ENCODE results near the gene KCNJ9. TPM values are rescaled to one million over a fixed set of nuclear protein-coding genes. Genes with fewer than 3 reads are reported as not detected.
A peak's percentile ranks its signal among the peaks of the same experiment; 100 is the strongest.

KCNJ9 gene
- total RNA-seq, 3 donors from 2014 or later (not counting 1 experiment from before 2014, with no cell fraction given), result not detected

DNA sequence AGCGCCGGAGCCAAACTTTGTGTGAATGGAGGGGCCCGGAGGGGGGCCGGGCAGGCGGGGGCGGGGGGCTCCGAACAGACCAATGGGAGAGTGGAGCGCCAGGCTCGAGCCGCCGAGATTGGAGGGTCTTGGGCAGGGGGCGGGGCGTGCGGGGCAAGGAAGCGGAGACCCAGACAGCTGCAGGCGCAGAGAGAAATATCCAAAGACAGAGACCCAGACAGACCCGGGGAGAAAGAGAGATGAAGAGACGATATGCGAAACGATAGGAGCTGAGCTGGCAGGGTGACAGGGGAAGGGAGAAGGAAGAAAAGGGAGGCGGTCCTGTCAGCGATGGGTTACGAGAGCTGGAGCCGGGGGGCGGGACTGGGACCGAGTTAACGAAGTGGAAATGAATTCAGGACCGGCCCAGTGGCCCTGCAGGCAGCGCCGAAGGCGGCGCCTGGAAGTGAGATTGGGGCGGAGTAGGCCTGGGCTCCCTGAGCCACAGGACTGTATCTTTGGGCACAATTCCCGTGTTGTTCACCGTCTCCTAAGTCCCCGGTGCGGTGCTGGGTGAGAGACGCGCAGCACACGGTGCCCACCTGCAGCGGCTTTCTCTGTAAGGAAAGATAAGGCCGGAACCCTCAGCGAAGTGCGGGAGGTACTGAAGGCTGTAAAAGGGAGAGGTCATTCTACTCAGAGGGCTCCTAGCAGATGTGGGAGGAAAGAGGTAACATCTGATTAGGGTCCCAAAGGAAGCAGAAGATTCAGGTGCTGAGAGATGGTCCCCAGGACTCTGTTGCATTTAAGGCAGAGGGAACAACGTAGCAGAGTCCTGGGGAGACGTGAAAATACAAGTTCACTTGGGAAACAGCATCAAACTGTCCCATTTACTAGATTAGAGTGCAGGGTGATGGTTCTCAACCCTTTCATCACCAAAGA is 10.8 kb upstream of the KCNJ9 start:
- peak overlapping the region; percentile 45 for H3K4me3 ChIP-seq (ENCODE audit: low read length)
- no peaks in the 10 kb centered on the region for H3K36me3 Mint-ChIP-seq
- peak overlapping the region; percentile 86 for H3K4me3 Mint-ChIP-seq
- peaks cover 14 to 29% of the 10 kb centered on the region in 2 donors for H3K27me3 Mint-ChIP-seq (ENCODE audit: low read depth in 2 of 2)
- DNase-seq (peak; percentile 55 to 80), ATAC-seq (peak; percentile 90 to 96 (median 96))
- H3K9me3 ChIP-seq (ENCODE audit: control insufficient read depth, insufficient read depth, low read length), result no peaks in the 10 kb centered on the region
- no peaks in the 10 kb centered on the region for H3K9me3 Mint-ChIP-seq
- TF ChIP-seq, protein P1, sequence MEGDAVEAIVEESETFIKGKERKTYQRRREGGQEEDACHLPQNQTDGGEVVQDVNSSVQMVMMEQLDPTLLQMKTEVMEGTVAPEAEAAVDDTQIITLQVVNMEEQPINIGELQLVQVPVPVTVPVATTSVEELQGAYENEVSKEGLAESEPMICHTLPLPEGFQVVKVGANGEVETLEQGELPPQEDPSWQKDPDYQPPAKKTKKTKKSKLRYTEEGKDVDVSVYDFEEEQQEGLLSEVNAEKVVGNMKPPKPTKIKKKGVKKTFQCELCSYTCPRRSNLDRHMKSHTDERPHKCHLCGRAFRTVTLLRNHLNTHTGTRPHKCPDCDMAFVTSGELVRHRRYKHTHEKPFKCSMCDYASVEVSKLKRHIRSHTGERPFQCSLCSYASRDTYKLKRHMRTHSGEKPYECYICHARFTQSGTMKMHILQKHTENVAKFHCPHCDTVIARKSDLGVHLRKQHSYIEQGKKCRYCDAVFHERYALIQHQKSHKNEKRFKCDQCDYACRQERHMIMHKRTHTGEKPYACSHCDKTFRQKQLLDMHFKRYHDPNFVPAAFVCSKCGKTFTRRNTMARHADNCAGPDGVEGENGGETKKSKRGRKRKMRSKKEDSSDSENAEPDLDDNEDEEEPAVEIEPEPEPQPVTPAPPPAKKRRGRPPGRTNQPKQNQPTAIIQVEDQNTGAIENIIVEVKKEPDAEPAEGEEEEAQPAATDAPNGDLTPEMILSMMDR (IDR thresholded peaks at IDR 0.05), result no peak
- H3K27ac Mint-ChIP-seq, result peak overlapping the region in 1 of 2 donors; percentile 80
- H3K27ac ChIP-seq (ENCODE audit: low read length), result no peak overlapping the region
- intact Hi-C loops (cut with micrococcal nuclease), result no loop called here
- peaks cover 6 to 21% of the 10 kb centered on the region in 2 donors for H3K4me1 Mint-ChIP-seq
- H3K4me1 ChIP-seq (ENCODE audit: control insufficient read depth, insufficient read depth, low read length), result peaks cover 14% of the 10 kb centered on the region
- H3K36me3 ChIP-seq (ENCODE audit: control insufficient read depth, insufficient read depth, low read length), result no peaks in the 10 kb centered on the region
- peaks cover 18% of the 10 kb centered on the region for H3K27me3 ChIP-seq (ENCODE audit: control insufficient read depth, insufficient read depth, low read length)
- 2% methylated on average over 46 of the region's 46 CpGs for WGBS (ENCODE audit: insufficient coverage)

DNA sequence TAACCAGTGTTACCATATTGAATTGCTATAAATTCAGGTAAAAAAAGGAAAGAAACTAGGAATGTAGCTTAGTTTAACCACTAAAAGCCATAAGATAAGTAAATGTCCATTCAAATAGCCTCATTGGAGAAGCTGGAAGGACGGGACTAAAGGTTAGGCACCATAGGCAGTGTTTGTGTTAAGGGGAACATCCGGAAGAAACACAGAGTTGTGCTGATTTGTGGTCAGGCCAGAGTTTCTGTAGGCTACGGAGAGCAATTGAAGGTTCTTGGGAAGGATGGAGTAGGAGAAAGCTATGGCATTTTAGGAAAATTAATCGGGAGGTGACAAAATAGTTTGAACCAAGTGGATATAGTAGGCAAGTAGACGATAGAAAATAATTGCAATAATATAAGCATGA is 10.0 kb upstream of the KCNJ9 start:
- peaks cover 14 to 29% of the 10 kb centered on the region in 2 donors for H3K27me3 Mint-ChIP-seq (ENCODE audit: low read depth in 2 of 2)
- DNase-seq (no peak), ATAC-seq (no peak)
- TF ChIP-seq, protein P1 (IDR thresholded peaks at IDR 0.05), result no peak
- no peaks in the 10 kb centered on the region for H3K36me3 Mint-ChIP-seq
- H3K4me1 ChIP-seq (ENCODE audit: control insufficient read depth, insufficient read depth, low read length), result peaks cover 14% of the 10 kb centered on the region
- no peaks in the 10 kb centered on the region for H3K9me3 Mint-ChIP-seq
- no peaks in the 10 kb centered on the region for H3K9me3 ChIP-seq (ENCODE audit: control insufficient read depth, insufficient read depth, low read length)
- no peak overlapping the region for H3K4me3 ChIP-seq (ENCODE audit: low read length)
- H3K4me1 Mint-ChIP-seq, result peaks cover 6 to 21% of the 10 kb centered on the region in 2 donors
- H3K4me3 Mint-ChIP-seq, result no peak overlapping the region
- intact Hi-C loops (cut with micrococcal nuclease), result no loop called here
- H3K27me3 ChIP-seq (ENCODE audit: control insufficient read depth, insufficient read depth, low read length), result peaks cover 18% of the 10 kb centered on the region
- no peak overlapping the region for H3K27ac ChIP-seq (ENCODE audit: low read length)
- no peak overlapping the region for H3K27ac Mint-ChIP-seq
- 90% methylated on average over 5 of the region's 5 CpGs for WGBS (ENCODE audit: insufficient coverage)
- no peaks in the 10 kb centered on the region for H3K36me3 ChIP-seq (ENCODE audit: control insufficient read depth, insufficient read depth, low read length)

DNA sequence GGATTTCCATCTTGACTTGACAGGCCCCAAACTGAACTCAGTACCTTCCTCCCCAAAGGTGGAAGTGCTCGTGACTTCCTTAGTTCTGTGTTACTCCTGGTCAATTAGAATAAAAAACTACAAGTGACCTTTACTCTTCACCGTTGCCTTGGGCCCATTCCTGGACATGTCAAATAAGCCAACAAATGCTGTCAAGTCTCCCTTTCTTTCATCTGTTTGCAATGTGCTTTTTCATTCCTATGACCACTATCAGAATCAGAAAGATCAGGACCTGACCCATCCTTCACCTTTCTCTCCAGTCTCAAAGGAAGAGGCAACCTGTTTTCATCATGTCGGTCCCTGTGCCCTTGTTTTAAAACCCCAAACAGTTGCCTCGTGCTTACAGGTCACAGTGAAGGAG is 6.5 kb upstream of the KCNJ9 start:
- no peak for ATAC-seq
- H3K27ac ChIP-seq (ENCODE audit: low read length), result no peak overlapping the region

More for the DNA sequence above, 6.5 kb upstream of the KCNJ9 start:
- DNase-seq, result no peak
- TF ChIP-seq, protein P1 (IDR thresholded peaks at IDR 0.05), result no peak
- Mint-ChIP-seq H3K4me1 (peaks cover 6 to 17% of the 10 kb centered on the region in 2 donors), H3K9me3 (no peaks in the 10 kb centered on the region), H3K27ac (no peak overlapping the region), H3K27me3 (ENCODE audit: low read depth in 2 of 2) (peaks cover 35 to 39% of the 10 kb centered on the region in 2 donors), H3K36me3 (no peaks in the 10 kb centered on the region), H3K4me3 (no peak overlapping the region)
- H3K4me1 ChIP-seq (ENCODE audit: control insufficient read depth, insufficient read depth, low read length), result peaks cover 10% of the 10 kb centered on the region
- peaks cover 22% of the 10 kb centered on the region for H3K27me3 ChIP-seq (ENCODE audit: control insufficient read depth, insufficient read depth, low read length)
- WGBS (ENCODE audit: insufficient coverage), result 63% methylated on average over 4 of the region's 4 CpGs
- intact Hi-C loops (cut with micrococcal nuclease), result no loop called here
- H3K9me3 ChIP-seq (ENCODE audit: control insufficient read depth, insufficient read depth, low read length), result no peaks in the 10 kb centered on the region
- no peaks in the 10 kb centered on the region for H3K36me3 ChIP-seq (ENCODE audit: control insufficient read depth, insufficient read depth, low read length)
- no peak overlapping the region for H3K4me3 ChIP-seq (ENCODE audit: low read length)
